Liver (tissue), 3 donors: Measurements from ENCODE around the gene SNAPIN.

Experiments used
- ATF3 ChIP-seq: IDR thresholded peaks from 2 replicates; pipeline ENCODE4 v1.6.1; 2016; ENCODE audit warnings: antibody characterized with exemption
- CTCF ChIP-seq: fragments of 150-350 bp; IDR thresholded peaks from 2 replicates; pipeline ENCODE4 v1.5.1; 2017; ENCODE audit warnings: improper control_type of control experiment, low read depth, low read length; ENCODE audit not compliant: missing input control
- EGR1 ChIP-seq, 2 donors: IDR thresholded peaks; 2 replicates each; pipeline ENCODE4 v1.6.1; 2016 to 2018; ENCODE audit warnings: antibody characterized with exemption in 2 of 2, low read depth in 2 of 2
- GABPA ChIP-seq, 2 donors: IDR thresholded peaks in 1 of 2; conservative IDR thresholded peaks in 1 of 2; 2 replicates each; pipeline ENCODE4 v1.6.1; 2016; ENCODE audit warnings: antibody characterized with exemption in 2 of 2, mild to moderate bottlenecking in 1 of 2, moderate library complexity in 1 of 2
- JUND ChIP-seq, 2 donors: IDR thresholded peaks; 2 replicates each; pipeline ENCODE4 v1.6.1; 2016; ENCODE audit warnings: antibody characterized with exemption in 2 of 2
- MAX ChIP-seq: IDR thresholded peaks from 2 replicates; pipeline ENCODE4 v1.6.1; 2016; ENCODE audit warnings: antibody characterized with exemption
- RAD21 ChIP-seq, 2 donors: IDR thresholded peaks; 2 replicates each; pipeline ENCODE4 v1.6.1; 2016; ENCODE audit warnings: antibody characterized with exemption in 2 of 2, mild to moderate bottlenecking in 2 of 2
- RXRA ChIP-seq, 2 donors: IDR thresholded peaks; 2 replicates each; pipeline ENCODE4 v1.6.1; 2017 to 2018; ENCODE audit warnings: antibody characterized with exemption in 2 of 2, mild to moderate bottlenecking in 1 of 2
- SP1 ChIP-seq: IDR thresholded peaks from 2 replicates; pipeline ENCODE4 v1.6.1; 2018; ENCODE audit warnings: antibody characterized with exemption, mild to moderate bottlenecking
- TAF1 ChIP-seq: conservative IDR thresholded peaks from 2 replicates; pipeline ENCODE4 v1.6.1; 2016; ENCODE audit warnings: antibody characterized with exemption, mild to moderate bottlenecking
- YY1 ChIP-seq: IDR thresholded peaks from 2 replicates; pipeline ENCODE4 v1.6.1; 2016; ENCODE audit warnings: antibody characterized with exemption, mild to moderate bottlenecking
- donor health status: healthy.
- donor health status: healthy.

- TF ChIP-seq TAF1 (no peak), CTCF (no peak), EGR1 (IDR thresholded peaks at IDR 0.05; ENCODE audit: low read depth in 2 of 2) (no peak), GABPA (IDR thresholded peaks at IDR 0.05 in 1 of 2, conservative IDR thresholded peaks at IDR 0.05 in 1 of 2) (no peak), RAD21 (IDR thresholded peaks at IDR 0.05) (no peak), ATF3 (no peak), YY1 (no peak), RXRA (IDR thresholded peaks at IDR 0.05) (no peak), JUND (IDR thresholded peaks at IDR 0.05) (no peak), SP1 (no peak), MAX (no peak)
Measured at GRCh38 chr1:153673511-153673910, 15.0 kb downstream of the SNAPIN start.
